Measurements from ENCODE around the gene TEX54.
A peak's percentile ranks its signal among the peaks of the same experiment; 100 is the strongest.
"Not testable (repeated sequence)": the region's sequence is repeated elsewhere in the genome, so short reads cannot be mapped to it uniquely, and the experiment has no call there.

TEX54 gene

GRCh38 chr11:62854825-62855570 lies 22.4 kb upstream of the TEX54 start:
- no peak for DNase-seq

GRCh38 chr11:62854013-62854824 lies 21.6 kb upstream of the TEX54 start:
- DNase-seq = no peak

- DNase-seq = no peak
Measured at GRCh38 chr11:62853279-62853965, 20.8 kb upstream of the TEX54 start.

GRCh38 chr11:62852523-62853188 lies 20.0 kb upstream of the TEX54 start:
- DNase-seq = no peak

- DNase-seq = no peak
Measured at GRCh38 chr11:62851807-62852522, 19.3 kb upstream of the TEX54 start.

GRCh38 chr11:62850911-62851806 lies 18.5 kb upstream of the TEX54 start:
- no peak for DNase-seq

- DNase-seq = no peak
Measured at GRCh38 chr11:62847767-62848314, 15.2 kb upstream of the TEX54 start.

- no peak for DNase-seq
Measured at GRCh38 chr11:62846177-62846576, 13.5 kb upstream of the TEX54 start.

GRCh38 chr11:62844154-62844553 lies 11.5 kb upstream of the TEX54 start:
- no peak for DNase-seq

GRCh38 chr11:62843466-62843865 lies 10.8 kb upstream of the TEX54 start:
- no peak for DNase-seq

GRCh38 chr11:62842891-62843290 lies 10.2 kb upstream of the TEX54 start:
- DNase-seq = not testable (repeated sequence)

- peak; percentile 66 for DNase-seq
Measured at GRCh38 chr11:62842171-62842741, 9.6 kb upstream of the TEX54 start.

GRCh38 chr11:62841361-62842170 lies 8.9 kb upstream of the TEX54 start:
- DNase-seq = peak; percentile 93

- DNase-seq = peak; percentile 63
Measured at GRCh38 chr11:62840721-62841360, 8.2 kb upstream of the TEX54 start.

- peak; percentile 95 for DNase-seq
Measured at GRCh38 chr11:62839050-62839945, 6.7 kb upstream of the TEX54 start, which contains the start of gene WDR74. WDR74 (minus strand) TSS chr11:62839590; CDS start chr11:62839570, 20 bp downstream.

GRCh38 chr11:62835336-62835735 lies 2.7 kb upstream of the TEX54 start:
- no peak for DNase-seq

- DNase-seq = peak; percentile 99
Measured at GRCh38 chr11:62831520-62832335, 913 bp downstream of the TEX54 start, which contains the start of gene STX5. STX5 (minus strand) TSS chr11:62832051; CDS start chr11:62831243, 808 bp downstream.

Measured in left hindlimb (tissue), 1 donor.